Globus pallidus (tissue), 1 donor: ENCODE measurements around the gene UBR2.
"Not testable (repeated sequence)": the region's sequence is repeated elsewhere in the genome, so short reads cannot be mapped to it uniquely, and the experiment has no call there.

Experiments
- DNase-seq: peaks from one replicate; pipeline ENCODE4 v3.0.0-alpha.2; 2015; ENCODE audit warnings: low spot score

UBR2 gene

DNA sequence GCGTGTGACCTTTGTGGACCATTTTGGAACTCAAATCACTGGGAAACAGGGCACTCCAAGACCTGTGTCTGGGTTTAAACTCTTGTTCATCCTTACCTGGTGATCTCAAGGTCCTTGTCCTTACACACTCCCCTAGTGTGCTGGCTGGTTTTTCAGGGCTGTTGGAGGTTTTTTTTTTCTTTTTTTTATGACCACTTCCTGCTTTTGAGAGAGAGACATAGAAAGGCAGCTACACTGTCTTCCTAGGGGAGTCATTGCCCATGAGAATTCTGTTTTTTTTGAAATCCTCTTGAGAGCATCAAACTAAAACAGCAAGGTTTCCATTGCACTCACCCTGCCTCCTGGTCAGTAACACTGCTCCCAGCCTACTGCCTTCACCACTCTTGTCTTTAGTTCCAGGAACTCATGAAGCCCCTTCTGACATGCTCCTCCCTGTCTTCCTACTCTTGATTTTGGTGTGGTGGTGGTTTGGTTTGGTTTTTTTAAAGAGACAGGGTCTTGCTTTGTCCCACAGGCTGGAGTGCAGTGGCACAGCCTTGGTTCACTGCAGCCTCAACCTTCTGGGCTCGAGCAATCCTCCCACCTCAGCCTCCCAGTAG lies 130.0 kb downstream of the UBR2 start:
- DNase-seq = no peak

DNA sequence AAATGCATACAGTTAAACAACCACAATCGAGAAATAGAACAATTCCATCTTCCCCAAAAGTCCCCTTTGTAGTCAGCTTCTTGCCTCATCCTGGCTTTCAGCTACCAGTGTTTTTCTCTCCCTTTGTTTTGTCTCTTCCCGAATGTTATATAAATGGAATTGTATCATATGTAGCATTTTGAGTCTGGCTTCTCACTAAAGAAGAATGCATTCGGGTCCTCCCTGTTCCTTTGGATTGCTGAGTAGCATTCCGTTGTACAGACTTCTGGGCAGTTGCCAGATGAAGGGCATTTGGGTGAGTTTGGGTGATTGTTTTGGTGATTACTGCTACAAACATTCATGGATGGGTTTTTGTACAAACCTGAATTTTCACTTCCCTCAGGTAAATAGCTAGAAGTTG lies 130.8 kb downstream of the UBR2 start:
- DNase-seq = no peak

DNA sequence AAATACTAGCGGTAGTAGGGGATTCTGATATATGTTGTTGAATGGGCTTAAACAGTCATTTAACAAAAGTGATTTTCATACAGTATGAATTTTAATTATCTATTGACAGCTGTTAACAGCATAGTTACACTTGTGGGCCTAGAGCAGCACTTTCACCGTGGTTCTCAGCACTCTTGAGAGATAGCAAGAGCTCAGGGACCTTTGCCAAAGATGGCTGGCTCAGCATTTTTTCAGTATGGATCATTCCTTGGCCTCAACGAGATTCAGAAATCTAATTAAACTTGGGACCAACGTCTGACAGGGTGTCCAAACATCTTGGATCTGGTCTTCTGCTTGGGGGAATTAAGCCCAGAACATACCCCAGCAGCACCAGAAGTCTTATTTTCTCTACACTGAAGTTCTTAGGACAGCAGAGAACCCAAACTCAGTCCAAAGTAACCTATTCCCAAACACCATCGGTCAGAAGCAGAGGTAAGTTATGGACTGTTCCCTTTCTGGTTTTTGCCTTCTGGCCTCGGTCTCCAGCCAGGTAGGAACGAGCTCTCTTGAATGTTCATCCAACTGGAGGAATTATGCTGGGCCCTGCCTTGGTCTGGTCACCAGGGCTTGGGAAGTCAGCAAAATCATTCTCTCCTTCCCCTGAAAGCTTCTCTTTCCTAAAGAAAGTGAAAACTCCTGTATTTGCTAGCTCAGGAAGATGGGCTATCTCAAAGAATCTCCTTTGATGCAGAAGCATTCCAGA lies 132.9 kb downstream of the UBR2 start:
- no peak for DNase-seq

DNA sequence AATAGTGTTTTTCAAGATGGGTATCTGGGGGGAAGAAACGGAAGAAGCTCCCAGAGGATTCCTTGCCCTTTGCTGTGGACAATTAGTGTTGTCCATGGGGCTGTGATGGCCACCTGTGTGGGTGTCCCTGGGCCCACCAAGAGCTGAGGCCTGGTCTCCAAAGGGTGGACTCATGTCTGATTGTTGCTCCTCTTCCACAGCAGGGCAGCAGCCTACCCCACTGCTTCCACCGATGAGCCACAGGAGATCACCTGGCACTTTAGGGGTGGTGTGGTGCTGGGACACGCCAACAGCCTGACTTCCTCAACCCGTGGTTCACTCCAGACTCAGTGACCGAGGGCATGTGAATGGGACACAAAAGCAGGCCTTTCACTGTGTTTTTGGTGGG lies 133.4 kb downstream of the UBR2 start:
- DNase-seq = no peak

DNA sequence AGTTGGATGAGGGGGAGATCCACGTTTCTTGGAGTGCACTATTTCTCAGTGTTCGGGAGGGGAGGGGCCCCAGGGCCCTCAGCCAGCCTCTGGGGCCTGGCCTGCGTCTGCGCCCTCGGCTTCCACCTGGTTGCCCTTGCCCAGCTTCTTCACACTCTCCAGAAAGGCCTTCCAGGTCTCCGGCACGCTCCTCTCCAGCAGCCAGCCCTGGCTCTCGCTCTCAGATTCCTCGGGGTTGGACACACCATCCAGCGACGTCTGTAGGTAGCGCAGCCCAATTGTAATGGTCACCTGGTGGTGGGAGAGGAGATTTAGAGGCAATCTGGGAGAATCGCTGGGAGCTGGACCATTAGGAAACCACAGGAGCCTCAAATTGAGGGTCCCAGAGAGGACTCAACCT lies 134.4 kb downstream of the UBR2 start:
- no peak for DNase-seq

DNA sequence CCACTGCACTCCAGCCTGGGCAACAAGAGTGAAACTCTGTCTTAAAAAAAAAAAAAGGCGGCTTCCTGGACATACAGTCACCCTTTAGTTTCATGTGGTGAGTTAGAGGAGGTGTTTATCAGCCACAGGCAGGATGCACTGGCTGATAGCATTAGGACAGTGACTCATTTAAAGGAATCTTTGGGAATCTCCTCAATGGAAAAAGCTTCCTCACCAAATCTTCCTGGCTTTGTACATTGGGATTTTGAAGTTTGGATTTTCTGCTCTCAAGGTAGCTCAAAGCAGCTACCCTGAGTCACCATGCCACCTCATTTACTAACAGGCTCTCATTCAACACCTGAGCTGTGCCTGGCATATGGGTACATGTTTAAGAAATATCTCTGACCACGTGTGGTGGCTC lies 138.4 kb downstream of the UBR2 start:
- DNase-seq = no peak

DNA sequence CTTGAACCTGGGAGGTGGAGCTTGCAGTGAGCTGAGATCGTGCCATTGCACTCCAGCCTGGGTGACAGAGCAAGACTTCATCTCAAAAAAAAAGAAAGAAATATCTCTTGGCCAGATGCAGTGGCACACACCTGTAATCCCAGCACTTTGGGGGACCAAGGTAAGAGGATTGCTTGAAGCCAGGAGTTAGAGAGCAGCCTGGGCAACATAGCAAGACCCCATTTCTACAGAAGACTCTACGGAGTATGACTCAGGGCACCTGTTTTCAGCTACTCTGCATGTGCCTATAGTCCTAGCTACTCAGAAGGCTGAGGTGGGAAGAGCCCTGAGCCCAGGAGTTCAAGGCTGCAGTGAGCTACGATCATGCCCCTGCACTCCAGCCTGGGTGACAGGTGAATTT lies 139.0 kb downstream of the UBR2 start:
- DNase-seq = not testable (repeated sequence)

DNA sequence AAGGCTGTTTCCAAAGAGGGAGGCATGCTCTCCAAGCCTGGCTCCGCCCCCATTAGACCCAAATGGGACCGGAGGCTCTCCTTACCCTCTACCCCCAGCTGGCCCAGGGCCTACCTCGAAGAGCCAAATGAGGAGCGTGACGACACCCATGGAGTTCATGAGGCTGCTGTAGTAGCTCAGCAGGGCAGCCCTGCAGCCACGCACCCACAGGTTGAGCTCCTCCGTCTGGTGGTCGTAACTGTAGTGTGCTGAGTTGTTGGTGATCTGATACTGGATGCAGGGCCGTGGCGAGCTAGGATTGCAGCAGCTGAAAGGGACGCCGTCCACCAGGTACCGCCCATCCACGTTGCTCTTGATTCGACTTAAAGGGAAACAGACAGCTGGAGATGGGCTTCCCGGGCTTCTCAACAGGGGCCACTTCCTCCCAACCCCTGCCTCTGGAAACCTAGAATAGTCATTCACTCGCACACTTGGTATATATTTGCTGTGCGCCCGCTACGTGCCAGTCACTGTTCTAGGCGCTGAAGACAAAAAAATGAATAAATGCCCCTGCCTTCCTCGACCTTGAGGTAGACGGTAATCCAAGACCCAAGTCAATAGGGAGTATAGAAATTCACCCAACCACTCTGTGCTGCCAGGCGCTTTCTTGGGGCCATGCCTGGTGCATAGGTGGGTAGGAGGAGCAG lies 140.6 kb downstream of the UBR2 start:
- no peak for DNase-seq

DNA sequence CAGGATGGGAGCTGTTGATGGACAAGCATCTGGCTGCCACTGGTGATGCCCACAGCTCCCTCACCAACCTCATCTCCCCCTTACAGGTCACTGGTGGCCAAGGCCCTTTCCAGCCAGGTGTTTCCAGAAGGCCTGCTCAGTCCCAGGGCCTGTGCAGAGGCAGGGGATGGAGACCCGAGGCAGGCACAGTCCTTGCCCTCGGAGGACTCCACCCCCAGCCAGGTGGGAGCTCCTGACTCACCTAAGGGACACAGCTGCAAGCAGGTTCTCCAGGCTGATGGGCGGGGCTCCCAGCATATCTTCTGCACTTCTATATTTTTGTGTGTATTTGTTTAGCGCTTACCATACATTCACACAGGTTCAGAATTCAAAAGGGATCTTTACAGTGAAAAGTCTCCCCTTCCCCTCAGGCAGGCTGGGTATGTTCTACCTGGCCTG lies 141.1 kb downstream of the UBR2 start:
- no peak for DNase-seq

DNA sequence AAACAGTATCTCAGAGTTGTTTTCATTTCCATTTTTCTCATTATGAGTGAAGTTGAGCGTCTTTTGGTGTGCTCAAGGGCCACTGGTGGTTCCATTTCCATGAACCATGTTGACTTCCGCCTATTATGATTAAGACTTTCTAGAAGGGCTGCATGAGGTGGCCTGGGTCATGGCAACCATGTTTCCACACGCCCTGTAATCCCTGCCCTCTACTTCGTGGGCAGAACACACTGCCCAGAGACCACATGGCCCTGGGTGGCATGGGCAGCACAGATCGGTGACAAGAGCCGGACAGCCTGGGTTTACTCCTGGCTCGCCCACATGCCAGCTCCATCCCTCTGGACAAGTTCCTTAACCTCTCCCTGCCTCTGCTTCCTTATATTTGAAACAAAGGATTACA lies 143.8 kb downstream of the UBR2 start:
- no peak for DNase-seq

DNA sequence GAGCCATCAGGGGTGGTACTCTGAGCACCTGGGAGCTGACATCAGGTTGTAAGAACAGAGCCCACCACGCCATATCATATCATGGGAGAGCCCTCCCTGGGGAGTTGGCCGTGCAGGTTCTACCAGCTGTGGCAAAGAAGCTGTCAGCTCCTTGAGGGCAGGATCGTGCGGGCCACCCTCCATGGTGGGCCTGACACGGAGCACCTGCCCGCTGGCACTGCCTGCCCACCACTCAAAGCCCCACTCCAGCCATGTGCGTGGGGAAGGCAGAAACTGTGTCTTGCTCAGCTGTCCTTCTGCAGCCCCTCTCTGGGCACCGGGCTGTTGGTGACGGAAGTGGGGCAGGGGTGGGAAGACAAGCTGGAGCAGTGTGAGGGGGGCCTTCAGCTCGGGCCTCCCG lies 144.3 kb downstream of the UBR2 start:
- no peak for DNase-seq

DNA sequence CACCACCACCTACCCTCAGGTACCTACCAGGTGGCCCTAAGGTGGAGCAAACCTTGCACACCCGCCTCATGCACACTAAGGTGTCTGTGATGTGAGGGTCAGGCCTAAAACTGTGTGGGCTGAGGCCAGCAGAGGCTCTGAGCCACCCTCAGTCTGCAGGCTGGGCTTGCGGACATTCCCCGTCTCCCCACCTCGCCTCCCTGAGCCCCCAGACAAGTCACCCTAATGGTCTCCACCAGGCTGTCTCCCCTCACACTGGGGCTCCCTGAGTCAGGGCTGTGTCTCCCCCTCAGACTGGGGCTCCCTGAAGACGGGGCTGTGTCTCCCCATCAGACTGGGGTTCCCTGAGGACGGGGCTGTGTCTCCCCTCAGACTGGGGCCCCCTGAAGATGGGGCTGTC lies 146.0 kb downstream of the UBR2 start:
- no peak for DNase-seq

DNA sequence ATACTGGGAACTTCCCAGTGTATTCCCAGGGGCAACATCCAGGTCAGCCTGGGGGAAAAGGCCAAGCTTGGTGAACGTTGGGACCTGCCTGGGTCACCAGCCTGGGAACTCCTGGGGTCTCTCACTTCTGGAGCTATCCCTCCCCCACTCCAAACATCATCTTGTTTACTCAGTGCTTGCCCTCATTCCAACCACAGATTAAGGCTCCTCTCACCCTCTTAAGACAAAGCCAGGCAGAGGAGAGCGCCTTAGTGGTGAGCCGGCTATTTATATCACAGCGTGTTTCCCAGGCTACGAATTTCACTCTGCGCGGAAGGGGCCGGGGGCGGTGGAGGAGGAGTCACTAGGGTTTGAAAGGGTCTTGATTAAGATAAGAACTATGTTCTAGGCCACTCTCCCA lies 146.5 kb downstream of the UBR2 start:
- DNase-seq = no peak

DNA sequence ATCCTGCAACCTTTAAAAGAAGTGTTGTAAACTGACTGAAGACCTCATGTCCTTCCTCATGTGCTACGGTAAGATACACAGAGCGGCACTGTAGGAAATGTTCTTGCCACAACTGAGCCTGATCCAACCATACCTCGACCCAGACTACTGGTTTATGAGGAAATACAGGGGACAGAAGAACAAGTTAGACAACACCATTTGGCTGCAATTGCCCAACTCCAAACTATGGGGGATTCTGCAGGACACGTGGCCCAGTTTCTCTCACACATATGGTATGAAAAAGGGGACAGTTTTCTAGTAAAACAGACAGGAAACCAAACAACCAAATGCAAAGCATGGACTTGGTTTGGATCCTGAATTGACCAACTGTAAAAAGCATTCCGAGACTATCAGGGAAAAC lies 148.1 kb downstream of the UBR2 start:
- DNase-seq = no peak

DNA sequence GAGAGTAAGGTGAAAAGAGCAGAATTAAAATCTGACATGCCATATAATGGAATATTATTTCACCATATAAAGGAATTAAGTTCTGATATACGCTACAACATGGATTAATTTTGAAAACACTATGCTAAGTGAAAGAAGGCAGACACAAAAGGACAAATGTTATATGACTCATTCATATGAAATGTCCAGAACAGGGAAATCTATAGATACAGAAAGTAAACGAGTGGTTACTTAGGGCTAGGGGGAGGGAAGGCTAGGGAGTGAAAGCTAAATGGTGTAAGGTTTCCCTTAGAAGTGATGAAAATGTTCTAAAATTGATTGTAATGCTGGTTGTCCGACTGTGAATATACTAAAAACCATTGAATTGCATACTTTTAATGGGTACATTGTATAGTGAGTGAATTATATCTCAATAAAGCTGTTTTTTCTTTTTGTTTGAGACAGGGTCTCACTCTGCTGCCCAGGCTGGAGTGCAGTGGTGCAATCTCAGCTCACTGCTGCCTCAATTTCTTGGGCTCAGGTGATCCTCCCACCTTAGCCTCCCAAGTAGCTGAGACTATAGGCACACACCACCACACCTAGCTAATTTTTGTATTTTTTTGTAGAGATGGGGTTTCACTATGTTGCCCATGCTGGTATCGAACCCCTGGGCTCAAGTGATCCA lies 150.4 kb downstream of the UBR2 start:
- DNase-seq = no peak

DNA sequence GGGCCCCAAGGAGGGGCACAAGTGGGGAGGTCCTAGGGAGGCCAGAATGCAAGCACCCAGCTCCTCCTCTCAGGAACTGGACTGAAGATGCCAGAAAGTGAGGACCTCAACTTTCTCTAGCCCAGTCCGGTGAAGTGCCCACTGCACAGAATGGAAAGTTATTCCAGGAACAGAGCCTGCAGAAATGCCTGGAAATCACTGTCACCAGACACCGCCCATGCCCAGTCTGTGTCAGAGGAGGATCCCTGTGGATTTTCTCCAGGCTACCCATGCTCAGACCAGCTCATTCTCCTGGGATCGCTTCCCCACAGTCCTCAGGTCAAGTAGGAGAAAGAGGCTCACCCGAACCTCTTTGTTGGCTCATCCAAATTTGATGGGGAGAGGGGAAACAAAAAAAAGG lies 152.0 kb downstream of the UBR2 start:
- DNase-seq = no peak

DNA sequence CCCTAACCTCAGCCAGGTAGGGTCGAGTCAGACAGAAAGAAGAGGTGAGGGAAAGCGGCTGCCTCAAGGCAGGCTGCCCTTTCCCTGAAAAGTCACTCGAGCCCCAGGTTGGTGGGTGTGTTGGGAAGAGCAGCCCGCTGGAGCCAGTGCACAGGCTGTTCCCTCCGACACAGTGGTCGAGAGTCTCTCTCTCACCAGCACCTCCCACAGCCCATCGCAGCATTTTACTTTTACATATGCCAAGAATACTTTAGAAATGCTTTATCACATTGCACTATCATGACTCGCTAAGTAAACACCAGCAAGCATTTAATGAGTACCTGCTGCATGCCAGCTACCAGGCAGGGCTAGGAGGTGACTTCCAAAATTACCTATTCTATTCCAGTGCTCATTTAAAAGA lies 156.9 kb downstream of the UBR2 start:
- DNase-seq = no peak

DNA sequence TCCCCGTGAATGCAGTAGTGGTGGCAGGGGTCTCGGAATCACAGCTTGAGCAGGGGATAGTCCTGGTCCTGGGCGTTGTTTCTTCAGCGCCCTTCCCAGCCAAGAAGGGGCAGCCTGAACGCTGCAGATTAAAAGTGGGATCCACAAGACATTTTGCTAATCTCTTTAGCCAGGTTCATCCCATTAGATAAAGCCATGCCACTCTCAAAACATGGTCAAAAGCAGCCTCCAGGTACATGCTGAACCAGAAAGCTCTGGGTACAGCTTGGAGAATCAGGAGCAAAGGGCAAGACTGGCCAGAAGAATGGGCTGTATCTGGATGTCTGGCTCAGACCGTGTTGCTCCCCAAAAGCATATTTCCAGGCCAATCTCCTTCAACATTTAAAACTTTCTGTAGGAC lies 158.7 kb downstream of the UBR2 start, which contains the start of gene PRPH2:
Gene PRPH2 (minus strand): TSS at position 101 of the 400 bp plus-strand sequence. CDS start 263 bp downstream, outside the sequence.
- DNase-seq = no peak

DNA sequence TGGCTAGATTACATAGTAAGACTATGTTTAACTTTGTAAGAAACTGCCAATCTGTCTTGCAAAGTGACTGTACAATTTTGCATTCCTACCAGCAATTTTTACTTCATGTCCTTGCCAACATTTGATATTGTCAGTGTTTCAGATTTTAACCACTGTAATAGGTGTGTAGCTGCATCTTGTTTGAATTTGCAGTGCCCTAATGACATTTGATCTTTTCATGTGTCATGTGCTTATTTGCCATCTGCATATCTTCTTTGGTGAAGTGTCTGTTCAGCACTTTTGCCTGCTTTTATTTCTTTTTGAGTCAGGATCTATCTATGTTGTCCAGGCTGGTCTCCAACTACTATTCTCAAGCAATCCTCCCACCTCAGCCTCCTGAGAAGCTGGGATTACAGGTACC lies 161.0 kb downstream of the UBR2 start:
- DNase-seq = no peak

DNA sequence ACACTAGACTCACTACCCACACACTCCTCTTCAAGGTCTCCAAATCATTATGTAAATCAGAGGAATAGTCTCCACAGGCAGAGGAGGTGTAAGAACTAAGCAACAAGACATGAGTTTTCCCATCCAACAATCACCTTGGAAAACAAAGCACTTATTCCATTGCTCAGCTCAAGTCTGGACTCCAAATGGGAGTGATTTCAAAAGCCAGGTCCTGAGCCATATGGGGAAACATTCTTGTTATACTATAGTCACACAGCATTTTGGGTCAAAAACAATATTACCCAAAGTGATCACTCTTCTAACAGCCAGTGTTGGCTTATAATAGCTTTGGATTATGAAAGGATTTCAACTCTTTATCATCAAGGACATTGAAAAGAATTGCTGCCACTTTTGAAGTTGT lies 162.2 kb downstream of the UBR2 start:
- DNase-seq = peak; percentile 1

DNA sequence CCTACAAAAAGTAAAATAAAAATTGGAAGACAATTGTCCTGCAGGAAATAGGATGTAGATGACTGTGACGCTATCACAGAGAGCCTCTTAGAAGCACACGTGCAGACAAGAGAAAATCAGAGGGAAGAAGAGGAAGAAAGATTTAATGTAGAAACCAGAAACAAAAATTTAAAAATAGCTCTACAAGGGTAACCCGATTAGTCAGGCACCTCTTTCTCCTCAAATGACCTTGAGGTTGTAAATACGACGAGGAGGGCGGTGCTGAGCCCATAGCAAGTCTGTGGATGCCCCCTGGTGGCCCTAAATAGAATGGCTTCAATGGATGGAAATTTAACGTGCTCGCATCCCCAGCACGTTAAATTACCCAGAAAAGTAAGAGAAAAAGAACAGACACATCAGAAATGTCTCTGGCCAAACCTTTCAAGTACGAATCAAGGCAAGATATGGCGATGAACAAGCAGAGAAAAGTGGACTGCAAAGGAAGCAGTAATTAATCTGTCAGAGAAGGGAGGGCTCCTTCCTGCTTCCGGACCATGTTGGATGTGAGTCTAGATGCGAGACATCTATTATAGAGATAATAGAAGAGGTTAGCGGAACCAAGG lies 162.8 kb downstream of the UBR2 start:
- peak; percentile 90 for DNase-seq

DNA sequence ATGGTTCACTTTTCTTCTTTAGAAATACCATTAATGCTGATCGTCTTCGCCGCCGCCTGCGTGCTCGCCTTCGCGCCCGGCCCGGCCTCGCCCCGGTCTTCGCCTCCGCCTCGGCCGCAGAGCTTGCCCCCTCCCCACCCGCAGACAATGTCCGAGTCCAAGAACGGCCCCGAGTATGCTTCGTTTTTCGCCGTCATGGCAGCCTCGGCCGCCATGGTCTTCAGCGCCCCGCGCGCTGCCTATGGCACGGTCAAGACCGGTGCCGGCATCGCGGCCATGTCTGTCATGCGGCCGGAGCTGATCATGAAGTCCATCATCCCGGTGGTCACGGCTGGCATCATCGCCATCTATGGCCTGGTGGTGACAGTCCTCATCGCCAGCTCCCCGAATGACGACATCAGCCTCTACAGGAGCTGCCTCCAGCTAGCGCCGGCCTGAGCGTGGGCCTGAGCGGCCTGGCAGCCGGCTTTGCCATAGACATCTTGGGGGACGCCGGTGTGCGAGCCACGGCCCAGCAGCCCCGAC lies 163.3 kb downstream of the UBR2 start:
- DNase-seq = peak; percentile 19
